Measurements from ENCODE around the gene RNF114.
A peak's percentile ranks its signal among the peaks of the same experiment; 100 is the strongest.
"Not testable (repeated sequence)": the region's sequence is repeated elsewhere in the genome, so short reads cannot be mapped to it uniquely, and the experiment has no call there.

The RNF114 gene

GRCh38 chr20:49928411-49929141 is 7.6 kb upstream of the RNF114 start:
- DNase-seq, result peak; percentile 94

- no peak for DNase-seq
Measured at GRCh38 chr20:49929142-49929494, 7.1 kb upstream of the RNF114 start.

- peak; percentile 16 for DNase-seq
Measured at GRCh38 chr20:49935746-49936152, 448 bp upstream of the RNF114 start.

DNA sequence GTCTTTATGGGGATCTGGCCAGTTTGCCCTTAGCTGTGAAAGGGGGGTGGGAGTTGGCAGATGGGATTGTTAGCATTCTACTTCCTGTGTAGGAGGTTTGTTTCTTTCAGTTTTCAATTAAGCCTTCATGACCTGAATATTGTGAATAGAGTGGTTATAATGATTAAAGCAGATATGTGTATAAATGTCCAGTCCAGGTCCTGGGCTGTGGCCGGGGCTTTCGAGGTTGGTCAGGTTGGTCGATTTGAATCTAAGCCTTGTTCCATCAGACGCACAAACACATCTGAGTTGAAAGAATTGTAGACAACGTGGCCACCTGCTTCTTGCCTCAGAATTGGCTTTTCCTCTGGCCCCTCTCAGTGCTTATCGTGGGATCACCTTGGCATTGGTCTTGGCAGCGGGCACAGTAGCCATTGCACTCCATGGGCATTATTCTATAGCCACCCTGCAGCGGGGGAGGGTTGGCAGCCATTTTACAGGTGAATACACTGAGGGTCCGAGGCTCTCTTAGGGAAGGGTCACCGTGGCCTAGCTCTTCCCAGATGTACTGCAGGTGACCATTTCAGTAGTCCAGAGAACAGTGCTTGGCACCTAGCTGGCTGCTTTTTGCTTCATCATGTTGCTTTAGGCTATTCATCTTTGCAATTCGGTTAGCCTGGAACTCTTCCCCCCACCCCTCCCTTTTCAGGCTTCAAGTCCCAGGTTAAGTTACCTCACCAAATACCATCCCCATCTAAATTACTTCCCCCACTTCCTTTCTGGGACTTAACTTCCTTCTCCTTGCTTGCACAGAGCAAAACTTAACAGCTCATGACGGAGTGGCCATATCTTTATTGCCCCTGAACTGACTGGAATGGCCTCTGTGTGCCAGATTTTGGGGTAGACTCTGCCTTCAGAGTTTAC is 1.1 kb downstream of the RNF114 start:
- peak; percentile 39 for DNase-seq

DNA sequence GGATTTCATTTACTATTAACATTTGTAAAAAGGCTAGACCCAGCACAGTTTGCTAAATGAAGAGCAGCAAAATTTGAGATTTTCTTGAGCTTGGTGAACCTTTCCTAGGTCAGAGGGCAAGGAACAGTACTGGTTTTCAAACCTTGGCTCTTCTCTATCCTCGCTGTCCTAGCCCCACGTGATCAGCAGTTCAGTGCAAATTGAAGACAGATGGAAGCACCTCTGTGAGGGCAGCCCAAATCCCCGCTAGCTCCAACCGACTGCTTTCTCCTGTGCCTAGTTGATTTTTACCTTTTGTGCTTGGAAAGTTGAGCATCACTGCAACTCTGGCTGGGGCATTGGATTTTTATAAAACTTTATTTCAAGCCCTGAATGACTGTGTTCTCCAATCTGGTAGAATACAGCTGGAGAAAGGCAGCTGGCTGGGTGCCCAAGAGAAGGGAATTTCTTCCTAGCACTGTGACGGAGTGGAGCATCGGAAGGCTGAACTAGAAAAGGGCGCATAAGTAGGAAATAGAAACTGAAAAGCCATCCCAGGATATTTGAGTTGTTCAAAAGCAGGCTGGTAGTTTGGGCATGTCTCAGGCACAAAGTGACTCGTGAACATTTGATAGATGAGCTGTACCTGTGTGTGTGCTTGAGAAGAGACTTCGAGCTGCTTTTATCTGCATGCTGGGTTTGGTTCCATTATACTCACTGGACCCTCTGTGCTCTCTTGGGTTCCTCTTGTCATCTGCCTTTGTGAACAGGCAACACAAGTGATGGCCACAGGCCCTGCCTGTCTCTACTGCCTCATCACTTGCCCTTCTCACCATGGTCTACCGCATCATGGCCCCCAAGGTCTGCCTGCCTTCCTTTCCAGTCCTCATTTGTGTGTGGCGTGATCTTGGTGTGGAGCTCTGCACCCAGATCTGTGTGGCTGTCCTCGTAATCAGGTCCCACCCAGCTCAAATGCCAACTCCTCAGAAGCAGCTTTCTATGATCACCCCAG is 2.3 kb downstream of the RNF114 start:
- DNase-seq, result no peak

DNA sequence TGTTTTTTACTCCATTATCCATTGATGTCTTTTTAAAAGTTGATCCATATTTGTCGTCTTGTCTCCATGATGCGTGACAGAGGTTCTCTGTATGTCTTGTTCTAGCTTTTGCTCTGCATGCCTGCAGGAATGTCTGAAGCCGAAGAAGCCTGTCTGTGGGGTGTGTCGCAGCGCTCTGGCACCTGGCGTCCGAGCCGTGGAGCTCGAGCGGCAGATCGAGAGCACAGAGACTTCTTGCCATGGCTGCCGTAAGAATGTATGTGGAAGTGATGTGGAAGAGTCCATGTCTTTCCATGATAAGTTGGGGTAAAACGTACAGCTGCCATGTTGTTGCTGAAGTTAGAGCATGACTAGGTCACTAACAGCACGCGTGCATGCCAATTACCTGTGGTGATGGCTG is 5.3 kb downstream of the RNF114 start:
- no peak for DNase-seq

DNA sequence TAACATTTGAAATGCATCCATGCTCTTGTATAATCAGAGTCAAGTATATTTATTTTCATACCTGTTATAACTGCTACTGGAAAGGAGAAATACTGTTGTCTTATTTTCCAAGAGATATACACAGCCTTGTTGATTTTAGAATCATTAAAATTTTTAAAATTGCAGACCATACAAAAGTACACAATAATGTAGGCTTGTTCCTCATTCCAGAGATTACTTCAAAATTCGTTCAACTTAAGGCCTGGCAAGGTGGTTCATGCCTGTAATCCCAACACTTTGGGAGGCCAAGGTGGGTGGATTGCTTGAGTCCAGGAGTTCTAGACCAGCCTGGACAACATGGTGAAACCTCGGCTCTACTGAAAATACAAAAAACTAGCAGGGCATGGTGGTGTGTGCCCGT is 6.1 kb downstream of the RNF114 start:
- DNase-seq, result no peak

DNA sequence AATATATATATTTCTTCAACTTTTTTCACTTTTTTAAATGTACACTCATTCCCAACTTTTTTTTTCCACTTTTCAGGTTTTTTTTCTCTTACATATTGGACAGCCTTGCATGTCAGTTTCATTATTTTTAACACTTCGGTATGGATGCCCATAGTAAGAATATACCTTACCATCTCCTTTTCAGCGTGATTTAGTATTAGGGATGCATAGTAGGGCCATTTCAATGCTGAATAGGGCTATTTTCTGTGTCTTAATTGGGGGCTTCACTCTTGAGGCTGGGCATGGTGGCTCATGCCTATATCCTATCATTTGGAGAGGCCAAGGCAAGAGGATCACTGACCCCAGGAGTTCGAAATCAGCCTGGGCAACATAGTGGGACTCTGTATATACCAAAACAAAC is 6.7 kb downstream of the RNF114 start:
- DNase-seq, result no peak

DNA sequence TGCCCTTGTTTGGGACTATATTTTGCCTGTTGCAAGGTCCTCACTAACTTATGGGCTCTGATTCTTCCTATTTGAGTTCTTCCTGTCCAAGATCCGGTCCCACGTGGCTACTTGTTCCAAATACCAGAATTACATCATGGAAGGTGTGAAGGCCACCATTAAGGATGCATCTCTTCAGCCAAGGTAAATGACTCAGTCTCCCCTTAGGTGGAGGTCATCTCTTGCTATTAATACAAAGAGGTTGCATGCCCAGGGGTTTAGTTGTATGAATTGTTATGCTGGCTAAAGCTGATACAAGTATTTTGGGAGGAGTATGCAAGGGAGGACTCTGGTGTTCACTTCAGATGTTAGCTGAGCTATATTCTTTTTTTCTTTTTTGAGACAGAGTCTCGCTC is 9.1 kb downstream of the RNF114 start:
- DNase-seq, result no peak

DNA sequence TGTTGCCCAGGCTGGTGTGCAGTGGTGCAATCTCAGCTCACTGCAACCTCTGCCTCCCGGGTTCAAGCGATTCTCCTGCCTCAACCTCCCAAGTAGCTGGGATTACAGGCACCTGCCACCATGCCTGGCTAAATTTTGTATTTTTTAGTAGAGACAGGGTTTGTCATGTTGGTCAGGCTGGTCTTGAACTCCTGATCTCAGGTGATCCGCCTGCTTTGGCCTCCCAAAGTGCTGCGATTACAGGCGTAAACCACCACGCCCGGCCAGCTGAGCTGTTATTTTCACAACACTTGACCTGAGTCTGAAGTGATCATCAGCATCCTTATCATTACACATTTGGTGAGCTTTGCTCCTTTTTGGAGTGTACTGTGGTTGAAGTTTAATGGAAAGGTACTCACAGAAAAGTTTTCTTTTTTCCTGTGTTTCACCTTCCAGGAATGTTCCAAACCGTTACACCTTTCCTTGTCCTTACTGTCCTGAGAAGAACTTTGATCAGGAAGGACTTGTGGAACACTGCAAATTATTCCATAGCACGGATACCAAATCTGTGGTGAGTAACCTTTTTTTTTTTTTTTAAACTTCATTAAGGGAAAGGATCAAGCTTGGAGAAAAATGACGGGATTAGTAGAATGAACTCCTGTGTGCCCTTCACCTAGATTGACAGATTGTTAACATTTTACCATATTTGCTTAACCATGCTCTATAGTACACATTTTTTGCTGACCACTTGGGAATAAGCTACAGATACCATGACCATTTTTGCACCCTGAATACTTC is 9.7 kb downstream of the RNF114 start:
- no peak for DNase-seq

GRCh38 chr20:49948178-49948577 is 12.0 kb downstream of the RNF114 start:
- DNase-seq, result no peak

GRCh38 chr20:49948809-49949507 is 12.8 kb downstream of the RNF114 start:
- DNase-seq, result no peak

- no peak for DNase-seq
Measured at GRCh38 chr20:49951151-49951550, 15.0 kb downstream of the RNF114 start.

DNA sequence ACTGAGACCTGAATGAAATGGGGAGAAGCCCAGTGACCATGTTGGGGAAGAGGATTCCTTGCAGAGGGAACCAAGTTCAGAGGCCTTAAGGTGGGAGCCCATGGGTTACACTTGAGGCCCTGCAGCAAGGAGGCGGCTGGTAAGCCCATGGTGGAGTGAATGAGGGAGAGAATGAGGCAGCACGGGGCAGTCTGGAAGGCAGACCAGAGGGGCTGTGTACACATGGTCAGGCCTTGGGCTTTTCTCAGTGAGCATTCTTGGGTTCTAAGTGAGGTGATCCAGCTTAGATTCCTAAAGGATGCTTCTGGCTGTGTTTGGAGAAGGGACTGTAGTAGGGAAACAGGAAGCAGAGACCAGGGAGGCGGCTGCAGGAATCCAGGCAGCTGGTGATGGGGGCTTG is 19.0 kb downstream of the RNF114 start:
- no peak for DNase-seq

DNA sequence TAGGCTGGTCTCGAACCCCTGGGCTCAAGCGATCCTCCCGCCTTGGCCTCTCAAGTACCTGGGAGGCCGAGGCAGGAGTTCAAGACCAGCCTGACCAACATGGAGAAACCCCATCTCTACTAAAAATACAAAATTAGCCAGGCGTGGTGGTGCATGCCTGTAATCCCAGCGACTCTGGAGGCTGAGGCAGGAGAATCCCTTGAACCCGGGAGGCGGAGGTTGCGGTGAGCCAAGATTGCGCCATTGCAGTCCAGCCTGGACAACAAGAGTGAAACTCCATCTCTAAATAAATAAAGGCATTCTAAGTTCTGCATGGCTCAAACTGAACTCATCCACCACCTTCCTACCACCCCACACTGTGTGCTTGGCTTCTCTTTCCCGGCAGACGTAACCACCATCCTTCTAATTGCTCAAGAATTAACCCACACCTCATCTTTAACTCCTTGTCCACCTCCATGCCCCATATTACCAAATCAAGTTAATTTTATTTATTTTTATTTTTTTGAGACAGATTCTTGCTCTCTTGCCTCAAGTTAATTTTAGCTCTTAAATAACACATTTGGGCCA is 19.7 kb downstream of the RNF114 start:
- DNase-seq, result not testable (repeated sequence)

GRCh38 chr20:49956689-49957088 is 20.5 kb downstream of the RNF114 start:
- DNase-seq, result no peak

DNA sequence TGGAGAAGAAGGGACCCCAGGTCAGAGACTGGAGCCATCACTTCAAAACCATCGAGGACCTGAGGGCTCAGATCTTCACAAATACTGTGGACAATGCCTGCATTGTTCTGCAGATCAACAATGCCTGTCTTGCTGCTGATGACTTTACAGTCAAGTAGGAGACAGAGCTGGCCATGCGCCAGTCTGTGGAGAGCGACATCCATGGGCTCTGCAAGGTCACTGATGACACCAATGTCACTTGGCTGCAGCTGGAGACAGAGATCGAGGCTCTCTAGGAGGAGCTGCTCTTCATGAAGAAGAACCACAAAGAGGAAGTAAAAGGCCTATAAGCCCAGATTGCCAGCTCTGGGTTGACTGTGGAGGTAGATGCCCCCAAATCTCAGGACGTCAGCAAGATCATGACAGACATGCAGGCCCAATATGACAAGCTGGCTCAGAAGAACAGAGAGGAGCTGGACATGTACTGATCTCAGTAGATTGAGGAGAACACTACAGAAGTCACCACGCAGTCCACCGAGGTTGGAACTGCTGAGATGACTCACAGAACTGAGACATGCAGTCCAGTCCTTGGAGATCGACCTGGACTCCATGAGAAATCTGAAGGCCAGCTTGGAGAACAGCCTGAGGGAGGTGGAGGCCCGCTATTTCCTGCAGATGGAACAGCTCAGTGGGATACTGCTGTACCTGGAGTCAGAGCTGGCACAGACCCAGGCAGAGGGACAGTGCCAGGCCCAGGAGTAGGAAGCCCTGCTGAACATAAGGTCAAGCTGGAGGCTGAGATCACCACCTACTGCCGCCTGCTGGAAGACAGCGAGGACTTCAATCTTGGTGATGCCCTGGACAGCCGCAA is 21.1 kb downstream of the RNF114 start:
- peak; percentile 71 for DNase-seq

- no peak for DNase-seq
Measured at GRCh38 chr20:49961413-49961812, 25.2 kb downstream of the RNF114 start.

DNA sequence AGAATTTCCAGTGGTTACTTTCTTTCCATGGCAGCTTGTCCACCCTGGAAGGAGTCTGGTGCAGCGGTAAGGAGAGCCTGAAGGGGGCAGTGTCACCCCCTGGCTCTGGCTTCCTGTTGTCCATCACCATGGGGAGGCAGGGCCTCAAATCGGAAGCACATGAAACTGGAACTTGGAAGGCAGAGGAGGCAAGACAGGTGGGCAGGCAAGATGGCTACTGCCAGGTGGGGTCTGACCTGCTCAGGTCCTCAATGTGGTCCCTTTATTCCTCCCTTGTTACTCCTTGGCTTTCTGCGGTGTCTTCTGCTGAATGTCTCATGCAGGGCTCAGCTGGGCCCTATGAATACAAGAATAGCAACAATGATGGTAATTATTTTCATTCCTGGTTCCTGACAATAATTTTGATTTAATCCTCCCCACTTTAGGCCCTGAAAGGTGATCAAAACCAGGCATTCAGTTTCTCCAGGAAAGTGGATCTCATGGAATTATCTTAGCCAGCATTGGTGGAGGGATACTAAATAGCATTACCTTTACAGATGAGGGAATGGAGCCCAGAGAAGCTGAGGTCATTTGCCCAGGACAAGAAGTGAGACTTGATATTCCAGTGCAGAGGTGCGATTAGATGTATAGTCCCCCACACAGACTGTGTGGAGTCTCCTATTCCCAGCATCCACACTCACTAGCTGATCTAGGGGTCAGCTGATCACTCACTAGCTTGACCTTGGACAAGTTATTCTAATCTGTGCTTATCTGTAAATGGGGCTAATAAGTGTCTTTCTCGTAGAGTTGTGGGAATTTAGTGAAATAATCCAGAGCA is 29.0 kb downstream of the RNF114 start:
- peak; percentile 70 for DNase-seq
